Measurements from ENCODE around the gene MED15.

The MED15 gene

GRCh38 chr22:20572132-20572802 is 64.9 kb downstream of the MED15 start:
- H3K9me3 ChIP-seq (replicated peaks; ENCODE audit: low read length), result no peaks in the 10 kb centered on the region
- H3K4me1 ChIP-seq (ENCODE audit: control insufficient read depth, insufficient read depth, low read length), result peaks cover 43% of the 10 kb centered on the region
- H3K36me3 ChIP-seq (ENCODE audit: insufficient read depth, low read length), result peaks cover 88% of the 10 kb centered on the region
- no peak overlapping the region for H3K9ac ChIP-seq (ENCODE audit: low read depth, low read length)
- no peaks in the 10 kb centered on the region for H3K27me3 ChIP-seq (ENCODE audit: control insufficient read depth, insufficient read depth, low read length)
- no peak overlapping the region for H3K4me2 ChIP-seq (ENCODE audit: low read length)
- H3K4me3 ChIP-seq (ENCODE audit: low read length), result no peak overlapping the region

GRCh38 chr22:20573176-20573832 is 65.9 kb downstream of the MED15 start:
- Histone ChIP-seq H3K9ac (ENCODE audit: low read depth, low read length) (no peak overlapping the region), H3K9me3 (replicated peaks; ENCODE audit: low read length) (no peaks in the 10 kb centered on the region), H3K4me1 (ENCODE audit: control insufficient read depth, insufficient read depth, low read length) (peaks cover 32% of the 10 kb centered on the region), H3K4me3 (ENCODE audit: low read length) (no peak overlapping the region), H3K27me3 (ENCODE audit: control insufficient read depth, insufficient read depth, low read length) (no peaks in the 10 kb centered on the region), H3K36me3 (ENCODE audit: insufficient read depth, low read length) (peaks cover 87% of the 10 kb centered on the region), H3K4me2 (ENCODE audit: low read length) (no peak overlapping the region)

GRCh38 chr22:20573833-20574615 is 66.6 kb downstream of the MED15 start:
- Histone ChIP-seq H3K4me3 (ENCODE audit: low read length) (no peak overlapping the region), H3K36me3 (ENCODE audit: insufficient read depth, low read length) (peaks cover 89% of the 10 kb centered on the region), H3K4me1 (ENCODE audit: control insufficient read depth, insufficient read depth, low read length) (peaks cover 25% of the 10 kb centered on the region), H3K27me3 (ENCODE audit: control insufficient read depth, insufficient read depth, low read length) (no peaks in the 10 kb centered on the region), H3K9ac (ENCODE audit: low read depth, low read length) (no peak overlapping the region), H3K4me2 (ENCODE audit: low read length) (no peak overlapping the region), H3K9me3 (replicated peaks; ENCODE audit: low read length) (no peaks in the 10 kb centered on the region)

GRCh38 chr22:20574920-20575353 is 67.5 kb downstream of the MED15 start:
- Histone ChIP-seq H3K9ac (ENCODE audit: low read depth, low read length) (no peak overlapping the region), H3K36me3 (ENCODE audit: insufficient read depth, low read length) (peaks cover 92% of the 10 kb centered on the region), H3K4me2 (ENCODE audit: low read length) (no peak overlapping the region), H3K9me3 (replicated peaks; ENCODE audit: low read length) (no peaks in the 10 kb centered on the region), H3K4me1 (ENCODE audit: control insufficient read depth, insufficient read depth, low read length) (peaks cover 16% of the 10 kb centered on the region), H3K27me3 (ENCODE audit: control insufficient read depth, insufficient read depth, low read length) (no peaks in the 10 kb centered on the region), H3K4me3 (ENCODE audit: low read length) (no peak overlapping the region)

GRCh38 chr22:20575724-20576444 is 68.5 kb downstream of the MED15 start:
- Histone ChIP-seq H3K4me1 (ENCODE audit: control insufficient read depth, insufficient read depth, low read length) (peaks cover 8% of the 10 kb centered on the region), H3K4me2 (ENCODE audit: low read length) (no peak overlapping the region), H3K27me3 (ENCODE audit: control insufficient read depth, insufficient read depth, low read length) (no peaks in the 10 kb centered on the region), H3K9me3 (replicated peaks; ENCODE audit: low read length) (no peaks in the 10 kb centered on the region), H3K9ac (ENCODE audit: low read depth, low read length) (no peak overlapping the region), H3K36me3 (ENCODE audit: insufficient read depth, low read length) (peaks cover 96% of the 10 kb centered on the region), H3K4me3 (ENCODE audit: low read length) (no peak overlapping the region)

- Histone ChIP-seq H3K4me3 (ENCODE audit: low read length) (no peak overlapping the region), H3K4me1 (ENCODE audit: control insufficient read depth, insufficient read depth, low read length) (peaks cover 3% of the 10 kb centered on the region), H3K27me3 (ENCODE audit: control insufficient read depth, insufficient read depth, low read length) (no peaks in the 10 kb centered on the region), H3K9me3 (replicated peaks; ENCODE audit: low read length) (no peaks in the 10 kb centered on the region), H3K9ac (ENCODE audit: low read depth, low read length) (no peak overlapping the region), H3K36me3 (ENCODE audit: insufficient read depth, low read length) (peaks cover 92% of the 10 kb centered on the region), H3K4me2 (ENCODE audit: low read length) (no peak overlapping the region)
Measured at GRCh38 chr22:20576445-20576816, 69.0 kb downstream of the MED15 start.

- peaks cover 88% of the 10 kb centered on the region for H3K36me3 ChIP-seq (ENCODE audit: insufficient read depth, low read length)
- H3K4me1 ChIP-seq (ENCODE audit: control insufficient read depth, insufficient read depth, low read length), result no peaks in the 10 kb centered on the region
- no peak overlapping the region for H3K4me3 ChIP-seq (ENCODE audit: low read length)
- H3K9ac ChIP-seq (ENCODE audit: low read depth, low read length), result no peak overlapping the region
- H3K4me2 ChIP-seq (ENCODE audit: low read length), result no peak overlapping the region
- no peaks in the 10 kb centered on the region for H3K27me3 ChIP-seq (ENCODE audit: control insufficient read depth, insufficient read depth, low read length)
- no peaks in the 10 kb centered on the region for H3K9me3 ChIP-seq (replicated peaks; ENCODE audit: low read length)
Measured at GRCh38 chr22:20577045-20577444, 69.6 kb downstream of the MED15 start.

- no peaks in the 10 kb centered on the region for H3K27me3 ChIP-seq (ENCODE audit: control insufficient read depth, insufficient read depth, low read length)
- no peak overlapping the region for H3K4me2 ChIP-seq (ENCODE audit: low read length)
- H3K36me3 ChIP-seq (ENCODE audit: insufficient read depth, low read length), result peaks cover 86% of the 10 kb centered on the region
- H3K9ac ChIP-seq (ENCODE audit: low read depth, low read length), result no peak overlapping the region
- H3K4me3 ChIP-seq (ENCODE audit: low read length), result no peak overlapping the region
- H3K9me3 ChIP-seq (replicated peaks; ENCODE audit: low read length), result no peaks in the 10 kb centered on the region
- H3K4me1 ChIP-seq (ENCODE audit: control insufficient read depth, insufficient read depth, low read length), result no peaks in the 10 kb centered on the region
Measured at GRCh38 chr22:20577549-20577975, 70.2 kb downstream of the MED15 start.

GRCh38 chr22:20578192-20578591 is 70.8 kb downstream of the MED15 start:
- peaks cover 87% of the 10 kb centered on the region for H3K36me3 ChIP-seq (ENCODE audit: insufficient read depth, low read length)

GRCh38 chr22:20578707-20579106 is 71.3 kb downstream of the MED15 start:
- Histone ChIP-seq H3K4me3 (ENCODE audit: low read length) (no peak overlapping the region), H3K9me3 (replicated peaks; ENCODE audit: low read length) (no peaks in the 10 kb centered on the region), H3K4me2 (ENCODE audit: low read length) (no peak overlapping the region), H3K36me3 (ENCODE audit: insufficient read depth, low read length) (peaks cover 87% of the 10 kb centered on the region), H3K9ac (ENCODE audit: low read depth, low read length) (no peak overlapping the region), H3K27me3 (ENCODE audit: control insufficient read depth, insufficient read depth, low read length) (no peaks in the 10 kb centered on the region), H3K4me1 (ENCODE audit: control insufficient read depth, insufficient read depth, low read length) (no peaks in the 10 kb centered on the region)

More at GRCh38 chr22:20578192-20578591, 70.8 kb downstream of the MED15 start:
- no peaks in the 10 kb centered on the region for H3K27me3 ChIP-seq (ENCODE audit: control insufficient read depth, insufficient read depth, low read length)
- H3K9me3 ChIP-seq (replicated peaks; ENCODE audit: low read length), result no peaks in the 10 kb centered on the region
- no peak overlapping the region for H3K9ac ChIP-seq (ENCODE audit: low read depth, low read length)
- H3K4me1 ChIP-seq (ENCODE audit: control insufficient read depth, insufficient read depth, low read length), result no peaks in the 10 kb centered on the region
- H3K4me2 ChIP-seq (ENCODE audit: low read length), result no peak overlapping the region
- no peak overlapping the region for H3K4me3 ChIP-seq (ENCODE audit: low read length)
